Fibroblast of mammary gland (primary cell): ENCODE results near the gene MAB21L4.

ENCODE experiments used
- DNase-seq: peaks from one replicate; pipeline ENCODE4 v3.0.0-alpha.2; 2010; ENCODE audit warnings: low read depth
- H3K4me3 ChIP-seq: 2 replicates; pipeline ENCODE4 v1.5.1; 2011; ENCODE audit warnings: low read depth, mild to moderate bottlenecking, low read length, moderate library complexity; ENCODE audit not compliant: control insufficient read depth
- TF ChIP-seq, protein P1 (sequence below): conservative IDR thresholded peaks from 2 replicates; pipeline ENCODE4 v1.5.1; 2011; ENCODE audit warnings: low read depth, low read length, inconsistent platforms; ENCODE audit not compliant: control insufficient read depth, insufficient read depth

The MAB21L4 gene

DNA sequence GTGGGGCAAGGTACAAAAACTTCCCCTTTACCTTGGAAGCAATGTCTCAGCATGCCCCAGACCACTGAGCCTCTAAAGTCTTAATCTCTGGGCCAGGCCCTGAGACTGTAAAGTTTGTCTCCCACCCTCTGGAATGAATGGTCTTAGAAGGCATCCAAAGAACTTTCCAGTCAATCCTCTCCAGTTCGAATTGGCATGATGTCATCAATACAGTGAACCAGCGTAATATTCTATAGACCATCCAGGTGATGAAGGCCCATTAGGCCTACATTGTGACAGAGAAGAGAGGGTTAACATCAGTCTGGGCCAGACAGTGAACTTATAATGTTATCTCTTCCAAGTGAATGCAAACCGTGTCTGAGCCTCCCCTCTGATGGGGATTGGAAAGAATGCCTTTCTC lies 11.2 kb downstream of the MAB21L4 start:
- TF ChIP-seq, protein P1, sequence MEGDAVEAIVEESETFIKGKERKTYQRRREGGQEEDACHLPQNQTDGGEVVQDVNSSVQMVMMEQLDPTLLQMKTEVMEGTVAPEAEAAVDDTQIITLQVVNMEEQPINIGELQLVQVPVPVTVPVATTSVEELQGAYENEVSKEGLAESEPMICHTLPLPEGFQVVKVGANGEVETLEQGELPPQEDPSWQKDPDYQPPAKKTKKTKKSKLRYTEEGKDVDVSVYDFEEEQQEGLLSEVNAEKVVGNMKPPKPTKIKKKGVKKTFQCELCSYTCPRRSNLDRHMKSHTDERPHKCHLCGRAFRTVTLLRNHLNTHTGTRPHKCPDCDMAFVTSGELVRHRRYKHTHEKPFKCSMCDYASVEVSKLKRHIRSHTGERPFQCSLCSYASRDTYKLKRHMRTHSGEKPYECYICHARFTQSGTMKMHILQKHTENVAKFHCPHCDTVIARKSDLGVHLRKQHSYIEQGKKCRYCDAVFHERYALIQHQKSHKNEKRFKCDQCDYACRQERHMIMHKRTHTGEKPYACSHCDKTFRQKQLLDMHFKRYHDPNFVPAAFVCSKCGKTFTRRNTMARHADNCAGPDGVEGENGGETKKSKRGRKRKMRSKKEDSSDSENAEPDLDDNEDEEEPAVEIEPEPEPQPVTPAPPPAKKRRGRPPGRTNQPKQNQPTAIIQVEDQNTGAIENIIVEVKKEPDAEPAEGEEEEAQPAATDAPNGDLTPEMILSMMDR, result no peak
- H3K4me3 ChIP-seq, result no peak overlapping the region
- no peak for DNase-seq

DNA sequence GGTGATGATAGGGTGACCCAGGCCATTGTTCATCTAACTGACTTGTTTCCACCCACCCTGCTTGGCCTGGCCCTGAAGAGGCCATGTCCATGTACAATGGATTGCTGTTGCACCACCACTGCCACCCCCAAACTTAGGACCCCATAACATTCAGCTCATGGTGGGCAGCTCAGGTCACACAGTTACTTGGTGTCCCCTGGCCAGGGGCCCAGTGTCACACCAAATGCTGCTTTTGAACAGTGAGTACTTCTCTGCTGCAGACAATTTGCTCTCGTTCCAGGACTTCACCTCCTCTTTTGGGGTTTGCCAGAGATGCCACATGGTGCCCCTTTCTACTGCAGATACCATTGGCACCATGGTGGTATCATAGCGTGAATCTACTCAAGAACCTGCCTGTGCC lies 11.7 kb downstream of the MAB21L4 start:
- DNase-seq, result no peak
- H3K4me3 ChIP-seq, result no peak overlapping the region
- TF ChIP-seq, protein P1, result no peak

DNA sequence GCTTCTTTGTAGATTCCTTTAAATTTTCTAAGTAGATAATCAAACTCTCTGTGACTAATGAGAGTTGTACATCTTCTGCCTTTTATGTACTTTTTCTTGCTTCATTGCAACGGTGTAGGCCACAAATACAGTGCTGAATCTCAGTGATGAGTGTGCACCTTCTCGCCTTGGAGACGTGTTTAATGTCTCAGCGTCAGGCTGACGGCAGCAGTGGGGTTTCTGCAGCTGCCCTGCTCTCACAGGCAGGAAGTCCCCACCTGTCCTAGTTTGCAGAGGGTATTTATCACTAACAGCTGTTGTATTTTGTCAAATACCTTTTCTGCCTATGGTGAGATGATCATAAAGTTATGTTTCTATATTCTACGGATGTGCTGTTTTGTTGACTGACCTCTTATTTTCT lies 14.0 kb downstream of the MAB21L4 start:
- TF ChIP-seq, protein P1, result no peak
- H3K4me3 ChIP-seq, result no peak overlapping the region
- DNase-seq, result no peak

DNA sequence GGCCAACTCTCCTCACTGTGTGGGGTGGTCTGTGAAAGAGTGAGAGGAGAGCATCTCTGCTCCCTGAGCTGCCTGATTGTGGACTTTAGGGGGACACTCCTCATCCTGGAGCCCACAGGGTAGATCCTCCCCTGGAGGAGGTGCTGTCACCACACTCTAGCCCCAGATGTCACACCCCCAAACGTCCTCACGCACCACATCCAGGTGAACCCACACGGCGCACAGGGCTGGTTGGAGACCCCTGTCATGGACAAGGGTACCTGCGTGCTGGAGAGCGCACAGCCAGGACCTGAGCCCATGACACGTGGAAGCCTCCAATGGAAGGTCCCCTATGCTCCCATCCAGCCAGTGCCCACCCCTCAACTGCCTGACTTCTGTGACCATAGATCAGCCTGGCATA lies 16.9 kb downstream of the MAB21L4 start:
- DNase-seq, result no peak
- TF ChIP-seq, protein P1, result no peak
- no peak overlapping the region for H3K4me3 ChIP-seq

- no peak for DNase-seq
- no peak overlapping the region for H3K4me3 ChIP-seq
- TF ChIP-seq, protein P1, result no peak
These were observed 17.5 kb downstream of the MAB21L4 start for GRCh38 chr2:240878341-240878936.

GRCh38 chr2:240877460-240878340 lies 18.3 kb downstream of the MAB21L4 start:
- TF ChIP-seq, protein P1, result no peak
- no peak overlapping the region for H3K4me3 ChIP-seq
- DNase-seq, result no peak
